ENCODE results near the gene RDX.

DNA sequence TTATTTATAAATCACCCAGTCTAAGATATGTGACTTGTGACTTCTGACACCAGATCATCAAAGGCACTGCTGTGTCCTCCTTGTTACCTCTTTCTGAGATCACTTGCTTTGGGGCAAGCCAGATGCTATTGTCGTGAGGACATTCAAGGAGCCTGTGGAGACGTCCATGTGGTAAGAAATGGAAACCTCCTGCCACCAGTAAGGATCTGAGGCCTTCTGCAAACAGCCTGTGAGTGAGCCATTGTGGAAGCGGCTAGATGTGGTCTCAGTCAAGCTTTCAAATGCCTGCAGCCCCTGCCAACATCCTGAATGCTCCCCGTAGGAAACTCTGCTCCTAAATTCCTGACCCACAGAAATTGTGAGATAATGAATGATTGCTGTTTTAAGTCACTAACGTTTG, 11.7 kb upstream of the RDX start:
- no peak for TF ChIP-seq HDAC6 (IDR thresholded peaks at IDR 0.05; ENCODE audit: low read depth, low read length)
- TF ChIP-seq SP2 (IDR thresholded peaks at IDR 0.05; ENCODE audit: low read length) = no peak
- TF ChIP-seq POLR2A (IDR thresholded peaks at IDR 0.05; ENCODE audit: control extremely low read depth in 1 of 2, low read depth in 2 of 2, low read length in 2 of 2) = no peak
- no peak for TF ChIP-seq SUZ12 (IDR thresholded peaks at IDR 0.05; ENCODE audit: low read length)
- TF ChIP-seq, protein P1, sequence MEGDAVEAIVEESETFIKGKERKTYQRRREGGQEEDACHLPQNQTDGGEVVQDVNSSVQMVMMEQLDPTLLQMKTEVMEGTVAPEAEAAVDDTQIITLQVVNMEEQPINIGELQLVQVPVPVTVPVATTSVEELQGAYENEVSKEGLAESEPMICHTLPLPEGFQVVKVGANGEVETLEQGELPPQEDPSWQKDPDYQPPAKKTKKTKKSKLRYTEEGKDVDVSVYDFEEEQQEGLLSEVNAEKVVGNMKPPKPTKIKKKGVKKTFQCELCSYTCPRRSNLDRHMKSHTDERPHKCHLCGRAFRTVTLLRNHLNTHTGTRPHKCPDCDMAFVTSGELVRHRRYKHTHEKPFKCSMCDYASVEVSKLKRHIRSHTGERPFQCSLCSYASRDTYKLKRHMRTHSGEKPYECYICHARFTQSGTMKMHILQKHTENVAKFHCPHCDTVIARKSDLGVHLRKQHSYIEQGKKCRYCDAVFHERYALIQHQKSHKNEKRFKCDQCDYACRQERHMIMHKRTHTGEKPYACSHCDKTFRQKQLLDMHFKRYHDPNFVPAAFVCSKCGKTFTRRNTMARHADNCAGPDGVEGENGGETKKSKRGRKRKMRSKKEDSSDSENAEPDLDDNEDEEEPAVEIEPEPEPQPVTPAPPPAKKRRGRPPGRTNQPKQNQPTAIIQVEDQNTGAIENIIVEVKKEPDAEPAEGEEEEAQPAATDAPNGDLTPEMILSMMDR (IDR thresholded peaks at IDR 0.05; ENCODE audit: control extremely low read depth in 1 of 3, insufficient read depth in 1 of 3, low read depth in 1 of 3, low read length in 3 of 3) = no peak
- TF ChIP-seq SP1 (IDR thresholded peaks at IDR 0.05; ENCODE audit: low read depth, low read length) = no peak
- no peak for TF ChIP-seq BRCA1 (IDR thresholded peaks at IDR 0.05; ENCODE audit: low read depth, low read length)
- TF ChIP-seq RAD21 (IDR thresholded peaks at IDR 0.05 in 1 of 2, conservative IDR thresholded peaks at IDR 0.05 in 1 of 2; ENCODE audit: low read depth in 2 of 2, low read length in 2 of 2) = no peak
- TF ChIP-seq TCF12 (IDR thresholded peaks at IDR 0.05; ENCODE audit: low read depth, low read length) = no peak
- TF ChIP-seq RFX5 (IDR thresholded peaks at IDR 0.05; ENCODE audit: borderline replicate concordance, low read depth, low read length) = no peak
- TF ChIP-seq, protein P2, sequence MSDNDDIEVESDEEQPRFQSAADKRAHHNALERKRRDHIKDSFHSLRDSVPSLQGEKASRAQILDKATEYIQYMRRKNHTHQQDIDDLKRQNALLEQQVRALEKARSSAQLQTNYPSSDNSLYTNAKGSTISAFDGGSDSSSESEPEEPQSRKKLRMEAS (IDR thresholded peaks at IDR 0.05) = no peak

All from H1 (cell line).